SK-N-SH (cell line): ENCODE results near the gene CAMSAP1.

Source experiments
- CHD2 ChIP-seq: fragments of 150-350 bp; IDR thresholded peaks from 2 replicates; pipeline ENCODE4 v1.6.1; 2018; ENCODE audit warnings: low read length; ENCODE audit not compliant: partially characterized antibody
- EP300 ChIP-seq, 2 experiments: IDR thresholded peaks; 2 replicates each; pipeline versions ENCODE4 v1.4.0 to v1.6.1; 2012; ENCODE audit warnings: borderline replicate concordance in 1 of 2, low read depth in 1 of 2, low read length in 1 of 2
- GABPA ChIP-seq: IDR thresholded peaks from 2 replicates; pipeline ENCODE4 v1.4.0; 2012; ENCODE audit warnings: low read depth, mild to moderate bottlenecking
- RAD21 ChIP-seq: IDR thresholded peaks from 2 replicates; pipeline ENCODE4 v1.6.1; 2012; ENCODE audit warnings: mild to moderate bottlenecking, low read length
- YY1 ChIP-seq: IDR thresholded peaks from 2 replicates; pipeline ENCODE4 v1.4.0; 2012; ENCODE audit warnings: low read depth, mild to moderate bottlenecking
- TF ChIP-seq, protein P1 (sequence below): fragments of 200-600 bp; sonication (generic); IDR thresholded peaks from 2 replicates; pipeline ENCODE4 v1.6.1; 2017; ENCODE audit warnings: antibody characterized with exemption, mild to moderate bottlenecking, moderate library complexity
- TF ChIP-seq, protein P2 (sequence below): IDR thresholded peaks from 2 replicates; pipeline ENCODE4 v1.6.1; 2012; ENCODE audit warnings: mild to moderate bottlenecking, low read depth, low read length, moderate library complexity
- TF ChIP-seq, protein P3 (sequence below): IDR thresholded peaks from 2 replicates; pipeline ENCODE4; 2012
- TF ChIP-seq, protein P4 (sequence below): fragments of 150-350 bp; IDR thresholded peaks from 2 replicates; pipeline ENCODE4 v1.6.1; 2017; ENCODE audit warnings: antibody characterized with exemption, low read length, low read depth, borderline replicate concordance

DNA sequence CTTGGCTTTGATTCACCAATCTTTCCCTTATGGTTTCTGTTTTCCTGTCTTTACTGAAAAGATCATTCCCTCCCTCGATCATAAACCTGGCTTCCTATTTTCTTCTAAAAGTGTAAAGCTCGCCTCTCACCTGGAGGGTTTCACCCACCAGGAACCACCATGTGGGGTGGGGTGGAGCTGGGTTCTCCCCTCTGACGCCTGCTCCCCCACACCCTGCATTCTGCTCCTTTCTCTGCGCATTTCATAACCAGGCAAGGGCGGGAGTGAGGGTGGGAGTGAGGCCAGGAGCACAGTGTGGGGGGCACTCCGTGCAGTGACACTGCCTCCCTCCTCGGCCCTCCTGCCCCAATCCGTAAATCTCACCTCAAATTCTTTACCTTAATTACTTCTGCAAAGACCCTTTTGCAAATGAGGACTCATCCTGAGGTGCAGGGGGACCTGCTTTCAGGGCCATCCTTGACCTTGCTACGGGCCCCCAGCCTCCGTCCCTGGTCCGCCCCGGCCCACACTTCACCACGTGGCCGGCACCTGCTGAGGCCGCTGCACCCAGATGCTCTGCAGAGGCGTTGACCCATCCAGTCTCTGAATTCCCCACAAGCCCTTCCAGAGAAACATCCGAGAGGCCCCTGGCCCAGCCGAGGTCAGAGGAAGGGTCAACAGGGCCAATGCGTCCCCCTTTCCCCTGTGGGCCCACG is 146.0 kb downstream of the CAMSAP1 start:
- TF ChIP-seq, protein P1, sequence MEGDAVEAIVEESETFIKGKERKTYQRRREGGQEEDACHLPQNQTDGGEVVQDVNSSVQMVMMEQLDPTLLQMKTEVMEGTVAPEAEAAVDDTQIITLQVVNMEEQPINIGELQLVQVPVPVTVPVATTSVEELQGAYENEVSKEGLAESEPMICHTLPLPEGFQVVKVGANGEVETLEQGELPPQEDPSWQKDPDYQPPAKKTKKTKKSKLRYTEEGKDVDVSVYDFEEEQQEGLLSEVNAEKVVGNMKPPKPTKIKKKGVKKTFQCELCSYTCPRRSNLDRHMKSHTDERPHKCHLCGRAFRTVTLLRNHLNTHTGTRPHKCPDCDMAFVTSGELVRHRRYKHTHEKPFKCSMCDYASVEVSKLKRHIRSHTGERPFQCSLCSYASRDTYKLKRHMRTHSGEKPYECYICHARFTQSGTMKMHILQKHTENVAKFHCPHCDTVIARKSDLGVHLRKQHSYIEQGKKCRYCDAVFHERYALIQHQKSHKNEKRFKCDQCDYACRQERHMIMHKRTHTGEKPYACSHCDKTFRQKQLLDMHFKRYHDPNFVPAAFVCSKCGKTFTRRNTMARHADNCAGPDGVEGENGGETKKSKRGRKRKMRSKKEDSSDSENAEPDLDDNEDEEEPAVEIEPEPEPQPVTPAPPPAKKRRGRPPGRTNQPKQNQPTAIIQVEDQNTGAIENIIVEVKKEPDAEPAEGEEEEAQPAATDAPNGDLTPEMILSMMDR = no peak
- TF ChIP-seq YY1 = no peak
- TF ChIP-seq, protein P2, sequence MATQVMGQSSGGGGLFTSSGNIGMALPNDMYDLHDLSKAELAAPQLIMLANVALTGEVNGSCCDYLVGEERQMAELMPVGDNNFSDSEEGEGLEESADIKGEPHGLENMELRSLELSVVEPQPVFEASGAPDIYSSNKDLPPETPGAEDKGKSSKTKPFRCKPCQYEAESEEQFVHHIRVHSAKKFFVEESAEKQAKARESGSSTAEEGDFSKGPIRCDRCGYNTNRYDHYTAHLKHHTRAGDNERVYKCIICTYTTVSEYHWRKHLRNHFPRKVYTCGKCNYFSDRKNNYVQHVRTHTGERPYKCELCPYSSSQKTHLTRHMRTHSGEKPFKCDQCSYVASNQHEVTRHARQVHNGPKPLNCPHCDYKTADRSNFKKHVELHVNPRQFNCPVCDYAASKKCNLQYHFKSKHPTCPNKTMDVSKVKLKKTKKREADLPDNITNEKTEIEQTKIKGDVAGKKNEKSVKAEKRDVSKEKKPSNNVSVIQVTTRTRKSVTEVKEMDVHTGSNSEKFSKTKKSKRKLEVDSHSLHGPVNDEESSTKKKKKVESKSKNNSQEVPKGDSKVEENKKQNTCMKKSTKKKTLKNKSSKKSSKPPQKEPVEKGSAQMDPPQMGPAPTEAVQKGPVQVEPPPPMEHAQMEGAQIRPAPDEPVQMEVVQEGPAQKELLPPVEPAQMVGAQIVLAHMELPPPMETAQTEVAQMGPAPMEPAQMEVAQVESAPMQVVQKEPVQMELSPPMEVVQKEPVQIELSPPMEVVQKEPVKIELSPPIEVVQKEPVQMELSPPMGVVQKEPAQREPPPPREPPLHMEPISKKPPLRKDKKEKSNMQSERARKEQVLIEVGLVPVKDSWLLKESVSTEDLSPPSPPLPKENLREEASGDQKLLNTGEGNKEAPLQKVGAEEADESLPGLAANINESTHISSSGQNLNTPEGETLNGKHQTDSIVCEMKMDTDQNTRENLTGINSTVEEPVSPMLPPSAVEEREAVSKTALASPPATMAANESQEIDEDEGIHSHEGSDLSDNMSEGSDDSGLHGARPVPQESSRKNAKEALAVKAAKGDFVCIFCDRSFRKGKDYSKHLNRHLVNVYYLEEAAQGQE = no peak
- no peak for TF ChIP-seq CHD2
- TF ChIP-seq, protein P3, sequence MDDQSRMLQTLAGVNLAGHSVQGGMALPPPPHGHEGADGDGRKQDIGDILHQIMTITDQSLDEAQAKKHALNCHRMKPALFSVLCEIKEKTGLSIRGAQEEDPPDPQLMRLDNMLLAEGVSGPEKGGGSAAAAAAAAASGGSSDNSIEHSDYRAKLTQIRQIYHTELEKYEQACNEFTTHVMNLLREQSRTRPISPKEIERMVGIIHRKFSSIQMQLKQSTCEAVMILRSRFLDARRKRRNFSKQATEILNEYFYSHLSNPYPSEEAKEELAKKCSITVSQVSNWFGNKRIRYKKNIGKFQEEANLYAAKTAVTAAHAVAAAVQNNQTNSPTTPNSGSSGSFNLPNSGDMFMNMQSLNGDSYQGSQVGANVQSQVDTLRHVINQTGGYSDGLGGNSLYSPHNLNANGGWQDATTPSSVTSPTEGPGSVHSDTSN = no peak
- no peak for TF ChIP-seq EP300 (IDR thresholded peaks at IDR 0.05; ENCODE audit: borderline replicate concordance in 1 of 2, low read depth in 1 of 2, low read length in 1 of 2)
- TF ChIP-seq GABPA = no peak
- TF ChIP-seq, protein P4, sequence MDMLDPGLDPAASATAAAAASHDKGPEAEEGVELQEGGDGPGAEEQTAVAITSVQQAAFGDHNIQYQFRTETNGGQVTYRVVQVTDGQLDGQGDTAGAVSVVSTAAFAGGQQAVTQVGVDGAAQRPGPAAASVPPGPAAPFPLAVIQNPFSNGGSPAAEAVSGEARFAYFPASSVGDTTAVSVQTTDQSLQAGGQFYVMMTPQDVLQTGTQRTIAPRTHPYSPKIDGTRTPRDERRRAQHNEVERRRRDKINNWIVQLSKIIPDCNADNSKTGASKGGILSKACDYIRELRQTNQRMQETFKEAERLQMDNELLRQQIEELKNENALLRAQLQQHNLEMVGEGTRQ = no peak
- TF ChIP-seq RAD21 = no peak
